ENCODE results near the gene DES.
A peak's percentile ranks its signal among the peaks of the same experiment; 100 is the strongest.

DES gene

DNA sequence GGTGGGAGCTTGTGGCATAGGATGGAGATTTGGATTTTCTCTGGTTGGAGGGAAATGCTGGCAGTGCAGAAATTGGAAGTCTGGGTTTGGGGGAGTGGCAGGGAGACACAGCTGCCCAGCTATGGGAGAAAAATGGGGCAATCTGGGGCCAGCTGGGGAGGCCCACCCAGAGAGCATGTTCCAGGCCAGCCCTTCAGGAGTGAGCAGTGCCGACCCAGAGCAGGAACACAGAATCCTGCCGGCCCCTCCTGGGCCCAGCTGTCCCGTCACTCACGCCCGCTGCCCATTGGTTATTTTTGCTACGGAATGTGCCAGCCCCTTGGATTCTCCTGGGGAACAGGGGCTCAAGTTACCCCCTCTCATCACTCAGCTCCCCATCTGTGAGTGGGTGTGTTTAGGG, 21.3 kb downstream of the DES start:
- no peaks in the 10 kb centered on the region for H3K79me2 ChIP-seq (ENCODE audit: low read length)
- H3K9me2 ChIP-seq (replicated peaks; ENCODE audit: insufficient read depth, low read length): no peaks in the 10 kb centered on the region
- no peaks in the 10 kb centered on the region for H4K20me1 ChIP-seq (ENCODE audit: insufficient read depth, low read length)
- no peaks in the 10 kb centered on the region for H3K4me1 ChIP-seq (ENCODE audit: low read length)
- H3K4me3 ChIP-seq (ENCODE audit: low read length): no peak overlapping the region
- no peak overlapping the region for H3K9ac ChIP-seq (ENCODE audit: low read length)
- no peak for TF ChIP-seq EZH2phosphoT487 (IDR thresholded peaks at IDR 0.05; ENCODE audit: low read length)
- TF ChIP-seq EZH2 (optimal IDR thresholded peaks at IDR 0.05; ENCODE audit: low read depth, low read length): no peak
- TF ChIP-seq, protein P1, sequence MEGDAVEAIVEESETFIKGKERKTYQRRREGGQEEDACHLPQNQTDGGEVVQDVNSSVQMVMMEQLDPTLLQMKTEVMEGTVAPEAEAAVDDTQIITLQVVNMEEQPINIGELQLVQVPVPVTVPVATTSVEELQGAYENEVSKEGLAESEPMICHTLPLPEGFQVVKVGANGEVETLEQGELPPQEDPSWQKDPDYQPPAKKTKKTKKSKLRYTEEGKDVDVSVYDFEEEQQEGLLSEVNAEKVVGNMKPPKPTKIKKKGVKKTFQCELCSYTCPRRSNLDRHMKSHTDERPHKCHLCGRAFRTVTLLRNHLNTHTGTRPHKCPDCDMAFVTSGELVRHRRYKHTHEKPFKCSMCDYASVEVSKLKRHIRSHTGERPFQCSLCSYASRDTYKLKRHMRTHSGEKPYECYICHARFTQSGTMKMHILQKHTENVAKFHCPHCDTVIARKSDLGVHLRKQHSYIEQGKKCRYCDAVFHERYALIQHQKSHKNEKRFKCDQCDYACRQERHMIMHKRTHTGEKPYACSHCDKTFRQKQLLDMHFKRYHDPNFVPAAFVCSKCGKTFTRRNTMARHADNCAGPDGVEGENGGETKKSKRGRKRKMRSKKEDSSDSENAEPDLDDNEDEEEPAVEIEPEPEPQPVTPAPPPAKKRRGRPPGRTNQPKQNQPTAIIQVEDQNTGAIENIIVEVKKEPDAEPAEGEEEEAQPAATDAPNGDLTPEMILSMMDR (IDR thresholded peaks at IDR 0.05; ENCODE audit: low read length): no peak
- H3K4me2 ChIP-seq (ENCODE audit: low read depth, low read length): no peak overlapping the region
- peaks cover 75% of the 10 kb centered on the region for H3K27me3 ChIP-seq (replicated peaks; ENCODE audit: insufficient read depth, low read length)
- H3K36me3 ChIP-seq (replicated peaks; ENCODE audit: insufficient read depth, low read length): no peaks in the 10 kb centered on the region
- H2AFZ ChIP-seq (ENCODE audit: low read length): no peak overlapping the region
- no peak for DNase-seq
- H3K9me3 ChIP-seq (replicated peaks; ENCODE audit: insufficient read depth, low read length): no peaks in the 10 kb centered on the region
- H3F3A ChIP-seq (ENCODE audit: insufficient read depth, low read length): no peaks in the 10 kb centered on the region
- H3K27ac ChIP-seq (ENCODE audit: low read length): no peak overlapping the region

DNA sequence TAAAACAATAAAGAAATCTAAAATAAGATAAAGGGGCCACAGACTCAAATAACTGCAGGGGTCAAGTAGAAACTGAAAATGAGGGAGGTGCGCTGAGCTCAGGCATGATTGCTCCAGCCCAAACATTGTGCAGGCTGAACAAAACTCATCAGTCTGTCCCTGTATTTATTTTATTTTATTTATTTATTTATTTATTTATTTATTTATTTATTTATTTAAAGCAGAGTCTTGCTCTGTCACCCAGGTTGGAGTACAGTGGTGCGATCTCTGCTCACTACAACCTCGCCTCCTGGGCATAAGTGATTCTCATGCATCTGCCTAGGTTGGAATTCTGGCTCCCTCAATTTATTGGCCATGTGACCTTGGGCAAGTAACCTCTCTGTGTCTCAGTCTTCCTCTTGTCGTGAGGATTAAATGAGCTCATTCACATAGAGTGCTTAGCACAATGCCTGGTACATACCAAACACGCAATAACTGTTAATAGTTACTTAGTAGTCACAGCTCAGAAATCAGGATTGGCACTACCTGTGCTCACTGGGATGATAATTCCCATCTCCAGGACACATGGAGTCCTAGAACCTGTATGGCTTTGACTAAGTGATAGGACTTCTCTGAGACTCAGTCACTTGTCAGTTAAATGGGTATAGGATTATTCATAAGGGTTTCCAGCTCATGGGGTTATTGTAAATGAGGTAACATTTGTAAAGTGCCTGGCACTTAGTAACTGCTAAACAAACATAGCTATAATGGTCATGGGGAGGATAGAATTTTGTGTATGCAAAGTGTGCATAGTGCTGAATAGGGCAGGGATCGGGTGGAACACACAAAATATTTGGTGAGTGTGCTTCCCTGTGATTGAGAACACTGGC, 22.4 kb downstream of the DES start:
- Histone ChIP-seq H4K20me1 (ENCODE audit: insufficient read depth, low read length) (no peaks in the 10 kb centered on the region), H3K9me3 (replicated peaks; ENCODE audit: insufficient read depth, low read length) (no peaks in the 10 kb centered on the region), H3K36me3 (replicated peaks; ENCODE audit: insufficient read depth, low read length) (no peaks in the 10 kb centered on the region), H3K9ac (ENCODE audit: low read length) (no peak overlapping the region), H3K4me3 (ENCODE audit: low read length) (no peak overlapping the region), H3K27me3 (replicated peaks; ENCODE audit: insufficient read depth, low read length) (peaks cover 75% of the 10 kb centered on the region), H3F3A (ENCODE audit: insufficient read depth, low read length) (no peaks in the 10 kb centered on the region), H3K79me2 (ENCODE audit: low read length) (no peaks in the 10 kb centered on the region), H3K4me2 (ENCODE audit: low read depth, low read length) (no peak overlapping the region), H3K9me2 (replicated peaks; ENCODE audit: insufficient read depth, low read length) (no peaks in the 10 kb centered on the region), H2AFZ (ENCODE audit: low read length) (no peak overlapping the region), H3K4me1 (ENCODE audit: low read length) (no peaks in the 10 kb centered on the region), H3K27ac (ENCODE audit: low read length) (no peak overlapping the region)
- DNase-seq: no peak
- TF ChIP-seq, protein P1 (IDR thresholded peaks at IDR 0.05; ENCODE audit: low read length): no peak

DNA sequence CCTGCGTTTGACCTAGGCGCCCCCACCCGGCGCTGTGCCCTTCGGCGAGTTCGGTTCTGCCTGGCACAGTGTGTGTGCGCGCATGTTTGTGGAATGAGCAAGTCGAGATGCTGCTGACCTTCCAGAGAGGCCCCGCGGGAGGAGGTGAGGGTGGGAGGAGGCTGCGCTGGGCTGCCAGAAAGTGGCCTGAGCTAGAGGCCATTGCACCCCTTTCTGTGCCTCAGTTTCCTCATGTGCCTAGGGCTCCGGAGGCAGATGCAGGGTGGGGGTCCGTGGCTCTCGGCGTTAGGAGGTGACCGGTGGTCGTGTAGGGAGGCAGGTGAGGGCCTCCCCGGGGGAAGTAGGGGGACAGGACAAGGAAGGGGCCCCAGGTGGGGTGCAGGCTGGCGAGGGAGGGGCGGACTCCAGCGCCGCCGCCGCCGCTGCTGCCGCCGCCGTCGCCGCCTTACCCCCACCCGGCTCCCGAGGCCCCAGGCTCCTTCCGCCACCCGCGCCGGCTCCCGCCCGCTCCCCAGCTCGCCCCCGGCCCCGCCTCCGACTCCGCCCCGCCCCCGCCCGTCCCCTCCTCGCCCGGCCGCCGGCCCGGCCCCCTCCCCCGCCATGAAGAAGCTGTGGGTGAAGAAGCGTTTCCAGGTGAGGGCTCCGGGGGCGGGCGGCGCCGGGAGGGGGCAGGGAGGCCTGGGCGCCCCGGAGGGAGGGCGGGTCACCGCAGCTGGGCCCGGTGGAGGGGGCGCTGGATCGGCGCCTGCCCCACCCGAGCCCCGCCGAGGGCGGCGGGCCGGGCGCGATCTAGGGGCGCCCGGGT, 23.5 kb downstream of the DES start:
- Histone ChIP-seq H3K9ac (ENCODE audit: low read length) (no peak overlapping the region), H3K4me3 (ENCODE audit: low read length) (peak overlapping the region; percentile 41; the same call in 1 of the 2 replicates), H3K27me3 (replicated peaks; ENCODE audit: insufficient read depth, low read length) (peaks cover 75% of the 10 kb centered on the region), H3K4me1 (ENCODE audit: low read length) (no peaks in the 10 kb centered on the region), H4K20me1 (ENCODE audit: insufficient read depth, low read length) (no peaks in the 10 kb centered on the region), H3K27ac (ENCODE audit: low read length) (no peak overlapping the region), H3K79me2 (ENCODE audit: low read length) (no peaks in the 10 kb centered on the region), H2AFZ (ENCODE audit: low read length) (no peak overlapping the region), H3K36me3 (replicated peaks; ENCODE audit: insufficient read depth, low read length) (no peaks in the 10 kb centered on the region), H3K9me2 (replicated peaks; ENCODE audit: insufficient read depth, low read length) (no peaks in the 10 kb centered on the region), H3F3A (ENCODE audit: insufficient read depth, low read length) (no peaks in the 10 kb centered on the region), H3K4me2 (ENCODE audit: low read depth, low read length) (peak overlapping the region; percentile 81), H3K9me3 (replicated peaks; ENCODE audit: insufficient read depth, low read length) (no peaks in the 10 kb centered on the region)
- TF ChIP-seq, protein P1 (IDR thresholded peaks at IDR 0.05; ENCODE audit: low read length): no peak
- TF ChIP-seq EZH2phosphoT487 (IDR thresholded peaks at IDR 0.05; ENCODE audit: low read length) (no peak), EZH2 (optimal IDR thresholded peaks at IDR 0.05; ENCODE audit: low read depth, low read length) (no peak)
- peak; percentile 19 for DNase-seq
